ENCODE results near the gene PRDM15.

DNA sequence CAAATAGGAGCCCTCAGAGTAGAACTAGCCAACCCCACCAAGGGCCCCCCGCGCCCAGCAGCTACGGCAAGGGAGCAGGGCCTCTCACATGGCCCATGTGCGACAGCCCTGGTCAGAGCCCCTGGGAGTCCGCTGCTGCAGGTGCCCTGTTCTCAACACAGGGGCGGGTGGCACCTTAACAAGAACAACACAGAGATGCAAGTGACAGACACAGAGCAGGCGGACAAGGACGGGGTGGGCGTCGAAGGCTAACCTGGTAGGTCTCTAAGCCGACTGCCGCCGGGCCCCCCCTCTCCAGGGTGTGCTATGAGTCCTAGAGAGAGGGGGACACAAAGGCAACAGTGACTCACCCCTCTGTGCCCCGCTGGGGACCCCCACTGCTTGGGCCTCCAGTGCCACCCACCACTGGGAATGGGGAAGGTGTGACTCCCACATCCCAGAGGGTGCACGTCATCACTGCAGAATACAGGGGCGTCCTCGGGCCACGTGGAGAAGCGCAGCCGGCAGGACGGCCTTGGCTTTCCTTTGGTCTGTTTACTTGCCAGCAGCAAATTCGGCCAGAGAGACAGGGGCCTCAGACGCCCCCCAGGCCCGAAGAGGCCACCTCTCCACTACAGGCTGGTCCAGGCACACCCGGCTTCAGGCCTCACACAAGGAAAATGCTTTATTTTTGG is 44.8 kb downstream of the PRDM15 start:
- TF ChIP-seq, protein P1, sequence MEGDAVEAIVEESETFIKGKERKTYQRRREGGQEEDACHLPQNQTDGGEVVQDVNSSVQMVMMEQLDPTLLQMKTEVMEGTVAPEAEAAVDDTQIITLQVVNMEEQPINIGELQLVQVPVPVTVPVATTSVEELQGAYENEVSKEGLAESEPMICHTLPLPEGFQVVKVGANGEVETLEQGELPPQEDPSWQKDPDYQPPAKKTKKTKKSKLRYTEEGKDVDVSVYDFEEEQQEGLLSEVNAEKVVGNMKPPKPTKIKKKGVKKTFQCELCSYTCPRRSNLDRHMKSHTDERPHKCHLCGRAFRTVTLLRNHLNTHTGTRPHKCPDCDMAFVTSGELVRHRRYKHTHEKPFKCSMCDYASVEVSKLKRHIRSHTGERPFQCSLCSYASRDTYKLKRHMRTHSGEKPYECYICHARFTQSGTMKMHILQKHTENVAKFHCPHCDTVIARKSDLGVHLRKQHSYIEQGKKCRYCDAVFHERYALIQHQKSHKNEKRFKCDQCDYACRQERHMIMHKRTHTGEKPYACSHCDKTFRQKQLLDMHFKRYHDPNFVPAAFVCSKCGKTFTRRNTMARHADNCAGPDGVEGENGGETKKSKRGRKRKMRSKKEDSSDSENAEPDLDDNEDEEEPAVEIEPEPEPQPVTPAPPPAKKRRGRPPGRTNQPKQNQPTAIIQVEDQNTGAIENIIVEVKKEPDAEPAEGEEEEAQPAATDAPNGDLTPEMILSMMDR (conservative IDR thresholded peaks at IDR 0.05 in 1 of 2, IDR thresholded peaks at IDR 0.05 in 1 of 2; ENCODE audit: low read depth in 1 of 2, low read length in 2 of 2) = no peak
- TF ChIP-seq EZH2 (IDR thresholded peaks at IDR 0.05; ENCODE audit: low read length, missing control alignments) = no peak

All from fibroblast of lung (primary cell).